ENCODE results near the gene MTMR4.

DNA sequence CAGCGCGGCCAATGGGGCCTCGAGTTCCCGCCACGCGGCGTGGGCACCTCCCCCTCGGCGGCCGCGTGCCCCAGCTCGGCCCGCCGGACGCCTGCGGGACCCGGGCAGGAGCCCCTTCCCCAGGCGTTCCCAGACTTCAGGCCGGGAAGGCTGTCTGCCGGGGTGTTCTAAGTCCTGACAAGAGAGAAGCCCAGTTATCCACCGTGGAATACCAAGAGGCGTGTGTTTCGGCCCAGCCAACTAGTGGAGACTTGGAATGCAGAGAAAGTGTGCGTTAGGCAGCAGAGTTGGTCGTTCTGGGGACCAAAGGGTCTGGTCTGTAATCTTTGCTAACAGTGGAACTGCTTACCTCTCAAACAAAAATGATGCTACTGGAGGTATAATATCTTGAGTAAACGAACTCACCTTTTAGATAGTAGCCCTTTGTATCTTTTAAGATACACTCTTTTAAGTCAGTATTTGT lies 26.0 kb downstream of the MTMR4 start:
- TF ChIP-seq EZH2phosphoT487 (IDR thresholded peaks at IDR 0.05; ENCODE audit: unreplicated experiment) (no peak), JUNB (IDR thresholded peaks at IDR 0.05; ENCODE audit: unreplicated experiment) (no peak), REST (IDR thresholded peaks at IDR 0.05; ENCODE audit: unreplicated experiment) (no peak), POLR2AphosphoS5 (IDR thresholded peaks at IDR 0.05; ENCODE audit: low read depth) (no peak)
- TF ChIP-seq, protein P1, sequence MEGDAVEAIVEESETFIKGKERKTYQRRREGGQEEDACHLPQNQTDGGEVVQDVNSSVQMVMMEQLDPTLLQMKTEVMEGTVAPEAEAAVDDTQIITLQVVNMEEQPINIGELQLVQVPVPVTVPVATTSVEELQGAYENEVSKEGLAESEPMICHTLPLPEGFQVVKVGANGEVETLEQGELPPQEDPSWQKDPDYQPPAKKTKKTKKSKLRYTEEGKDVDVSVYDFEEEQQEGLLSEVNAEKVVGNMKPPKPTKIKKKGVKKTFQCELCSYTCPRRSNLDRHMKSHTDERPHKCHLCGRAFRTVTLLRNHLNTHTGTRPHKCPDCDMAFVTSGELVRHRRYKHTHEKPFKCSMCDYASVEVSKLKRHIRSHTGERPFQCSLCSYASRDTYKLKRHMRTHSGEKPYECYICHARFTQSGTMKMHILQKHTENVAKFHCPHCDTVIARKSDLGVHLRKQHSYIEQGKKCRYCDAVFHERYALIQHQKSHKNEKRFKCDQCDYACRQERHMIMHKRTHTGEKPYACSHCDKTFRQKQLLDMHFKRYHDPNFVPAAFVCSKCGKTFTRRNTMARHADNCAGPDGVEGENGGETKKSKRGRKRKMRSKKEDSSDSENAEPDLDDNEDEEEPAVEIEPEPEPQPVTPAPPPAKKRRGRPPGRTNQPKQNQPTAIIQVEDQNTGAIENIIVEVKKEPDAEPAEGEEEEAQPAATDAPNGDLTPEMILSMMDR (conservative IDR thresholded peaks at IDR 0.05; ENCODE audit: low read depth in 2 of 2): no peak

Data from GM23338 (cell line).